Measurements from ENCODE around the gene ILDR1.

- no peak for TF ChIP-seq POLR2A (IDR thresholded peaks at IDR 0.05; ENCODE audit: low read depth, low read length)
- no peak for TF ChIP-seq CTCF (IDR thresholded peaks at IDR 0.05; ENCODE audit: extremely low read depth in 1 of 2, insufficient read depth in 1 of 2, low read depth in 1 of 2, low read length in 2 of 2)
- TF ChIP-seq POLR2AphosphoS5 (IDR thresholded peaks at IDR 0.05; ENCODE audit: insufficient read depth, low read depth, low read length): no peak
- TF ChIP-seq JUN (IDR thresholded peaks at IDR 0.05; ENCODE audit: borderline replicate concordance, insufficient read depth, insufficient read length, low read depth): no peak
Measured at GRCh38 chr3:121975702-121976302, 46.2 kb downstream of the ILDR1 start.
